WI38 (cell line): ENCODE measurements around the gene CASTOR2.

Experiments used
- H3K4me3 ChIP-seq: 2 replicates; pipeline ENCODE4 v1.5.1; 2011; ENCODE audit warnings: low read depth, mild to moderate bottlenecking, control low read depth, low read length
- TF ChIP-seq, protein P1 (sequence below): IDR thresholded peaks from 2 replicates; pipeline ENCODE4 v1.5.1; 2012; ENCODE audit warnings: low read depth, mild to moderate bottlenecking, control low read depth, low read length

CASTOR2 gene

DNA sequence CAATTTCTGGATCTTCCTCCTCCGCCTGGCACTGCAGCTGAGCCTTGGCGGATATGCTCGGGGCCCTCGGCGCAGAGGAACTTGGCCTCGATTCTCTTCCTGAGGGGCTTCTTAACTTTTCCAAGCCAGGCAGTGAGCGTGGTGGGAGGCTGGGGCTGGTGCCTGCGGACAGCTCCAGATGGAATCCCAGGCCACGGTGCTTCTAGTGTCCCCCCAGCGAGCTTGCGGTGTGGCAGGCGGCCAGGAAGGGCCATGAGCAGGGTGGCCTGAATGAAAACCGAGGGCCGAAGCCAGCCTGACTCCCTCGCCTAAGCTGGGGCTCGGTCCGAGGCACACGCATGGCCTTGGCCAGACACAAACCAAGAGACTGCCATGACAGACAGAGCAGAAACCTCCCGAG is 77.8 kb downstream of the CASTOR2 start:
- TF ChIP-seq, protein P1, sequence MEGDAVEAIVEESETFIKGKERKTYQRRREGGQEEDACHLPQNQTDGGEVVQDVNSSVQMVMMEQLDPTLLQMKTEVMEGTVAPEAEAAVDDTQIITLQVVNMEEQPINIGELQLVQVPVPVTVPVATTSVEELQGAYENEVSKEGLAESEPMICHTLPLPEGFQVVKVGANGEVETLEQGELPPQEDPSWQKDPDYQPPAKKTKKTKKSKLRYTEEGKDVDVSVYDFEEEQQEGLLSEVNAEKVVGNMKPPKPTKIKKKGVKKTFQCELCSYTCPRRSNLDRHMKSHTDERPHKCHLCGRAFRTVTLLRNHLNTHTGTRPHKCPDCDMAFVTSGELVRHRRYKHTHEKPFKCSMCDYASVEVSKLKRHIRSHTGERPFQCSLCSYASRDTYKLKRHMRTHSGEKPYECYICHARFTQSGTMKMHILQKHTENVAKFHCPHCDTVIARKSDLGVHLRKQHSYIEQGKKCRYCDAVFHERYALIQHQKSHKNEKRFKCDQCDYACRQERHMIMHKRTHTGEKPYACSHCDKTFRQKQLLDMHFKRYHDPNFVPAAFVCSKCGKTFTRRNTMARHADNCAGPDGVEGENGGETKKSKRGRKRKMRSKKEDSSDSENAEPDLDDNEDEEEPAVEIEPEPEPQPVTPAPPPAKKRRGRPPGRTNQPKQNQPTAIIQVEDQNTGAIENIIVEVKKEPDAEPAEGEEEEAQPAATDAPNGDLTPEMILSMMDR = no peak
- H3K4me3 ChIP-seq = no peak overlapping the region

DNA sequence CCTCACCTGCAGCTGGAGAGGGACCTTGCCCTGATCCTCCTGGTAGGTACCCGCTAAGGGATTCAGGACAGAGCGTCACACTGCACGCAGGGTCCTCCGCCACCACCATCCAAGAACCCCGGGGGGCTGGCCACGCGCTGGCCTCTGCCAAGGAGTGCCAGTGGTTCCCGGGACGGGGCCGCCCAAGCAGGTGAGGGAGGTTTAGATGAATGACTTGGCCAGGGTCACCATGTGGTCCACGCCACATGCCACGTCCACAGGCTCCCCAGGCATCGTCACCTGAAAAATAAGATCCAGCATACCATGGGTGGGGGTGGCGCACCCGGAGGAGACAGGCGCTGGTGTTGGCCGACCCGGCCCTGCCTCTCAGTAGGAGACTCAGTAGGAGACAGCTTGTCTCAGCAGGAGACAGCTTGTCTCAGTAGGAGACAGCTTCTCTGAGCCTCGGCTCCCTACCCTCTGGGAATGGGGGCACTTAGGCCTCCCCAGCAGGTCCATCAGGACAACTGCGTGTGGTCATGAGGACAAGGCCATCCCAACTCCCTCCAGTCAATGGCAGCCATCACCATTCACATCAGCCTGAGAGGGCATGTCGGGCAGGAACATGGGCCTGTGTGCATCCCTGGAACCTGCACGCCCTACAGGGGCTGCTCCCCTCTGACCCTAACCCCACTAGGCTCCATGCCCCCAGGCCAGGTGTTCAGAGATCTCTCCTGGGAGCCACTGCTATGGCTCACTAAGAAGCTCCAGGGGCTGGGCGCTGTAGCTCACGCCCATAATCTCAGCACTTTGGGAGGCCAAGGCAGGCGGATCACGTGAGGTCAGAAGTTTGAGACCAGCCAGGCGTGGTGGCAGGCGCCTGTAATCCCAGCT is 78.6 kb downstream of the CASTOR2 start:
- no peak overlapping the region for H3K4me3 ChIP-seq
- TF ChIP-seq, protein P1 = no peak

DNA sequence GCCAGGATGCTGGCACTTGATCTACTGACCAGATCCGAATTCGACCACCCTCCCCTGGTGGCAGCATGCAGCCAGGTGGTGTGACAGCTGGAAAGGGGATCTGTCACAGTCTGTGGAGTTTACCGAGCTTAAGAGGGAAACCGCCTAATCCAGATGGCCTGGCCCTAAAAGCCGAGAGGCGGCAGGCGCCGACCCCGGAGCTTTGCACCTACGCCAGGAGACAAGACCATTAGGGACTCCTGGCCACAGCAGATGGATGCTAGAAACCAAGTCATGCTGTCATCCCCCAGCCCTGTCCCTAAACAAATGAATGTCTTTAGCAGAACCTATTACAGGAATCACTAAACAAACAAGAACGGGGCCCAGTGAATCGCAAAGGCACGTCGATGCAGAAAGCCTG is 81.4 kb downstream of the CASTOR2 start:
- TF ChIP-seq, protein P1 = no peak

DNA sequence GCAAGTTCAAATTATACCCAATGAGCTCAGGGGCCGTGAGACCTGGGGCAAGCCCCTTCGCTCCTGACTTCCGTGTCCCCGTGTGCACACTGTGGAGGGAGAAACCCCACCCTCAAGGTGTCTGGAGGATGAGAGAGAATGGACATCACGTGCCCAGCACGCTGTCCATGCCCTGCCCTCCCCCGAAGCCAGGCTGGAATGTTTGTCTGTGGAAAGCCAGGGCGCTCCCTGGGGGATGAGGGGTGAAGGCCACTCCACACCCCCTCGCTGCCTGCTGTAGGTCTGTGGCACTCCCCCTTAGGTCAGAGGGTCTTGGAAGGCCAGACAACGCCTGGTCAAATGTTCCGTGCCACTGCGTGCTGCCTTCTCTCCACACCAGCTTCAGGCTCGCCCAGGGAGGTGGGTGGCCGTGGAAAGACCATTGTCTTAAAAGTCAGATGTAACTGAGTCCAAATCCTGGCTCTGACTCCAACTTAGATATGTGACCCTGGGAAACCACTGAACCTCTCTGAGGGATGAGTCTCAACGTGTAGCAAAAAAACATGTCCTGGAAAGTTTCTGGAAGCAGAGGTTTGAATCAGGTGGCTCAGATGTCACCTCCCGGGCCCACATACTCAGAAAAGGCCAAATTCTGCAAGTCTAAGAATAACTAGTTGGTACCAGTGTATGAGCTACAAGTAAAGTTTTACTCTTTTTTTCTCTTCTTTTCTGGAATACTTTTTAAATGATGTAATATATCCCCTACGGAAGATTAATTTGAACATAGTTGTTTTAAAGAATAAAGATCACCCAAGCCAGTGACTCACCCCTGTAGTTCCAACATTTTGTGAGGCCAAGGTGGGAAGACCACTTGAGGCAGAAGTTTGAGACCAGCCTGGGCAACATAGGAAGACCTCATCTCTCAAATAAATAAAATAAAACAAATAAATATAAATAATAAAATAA is 84.2 kb downstream of the CASTOR2 start:
- no peak overlapping the region for H3K4me3 ChIP-seq
- TF ChIP-seq, protein P1 = no peak

More for the DNA sequence above, 81.4 kb downstream of the CASTOR2 start:
- no peak overlapping the region for H3K4me3 ChIP-seq

DNA sequence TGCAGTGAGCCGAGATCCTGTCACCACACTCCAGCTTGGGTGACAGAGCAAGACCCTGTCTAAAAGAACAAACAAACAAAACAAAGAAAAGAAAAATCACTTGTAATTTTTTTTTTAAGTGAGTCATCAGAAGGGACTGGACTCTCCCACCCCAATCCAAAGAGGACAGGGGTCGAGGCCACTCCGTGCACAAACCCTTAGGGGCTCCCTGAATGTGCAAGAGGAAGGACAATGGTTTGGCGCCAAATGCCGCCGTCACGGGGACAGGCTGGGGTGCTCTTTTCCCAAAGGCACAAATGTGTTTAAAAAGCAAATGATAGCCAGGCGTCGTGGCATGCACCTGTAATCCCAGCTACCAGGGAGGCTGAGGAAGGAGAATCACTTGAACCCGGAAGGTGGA is 85.3 kb downstream of the CASTOR2 start:
- TF ChIP-seq, protein P1 = no peak

DNA sequence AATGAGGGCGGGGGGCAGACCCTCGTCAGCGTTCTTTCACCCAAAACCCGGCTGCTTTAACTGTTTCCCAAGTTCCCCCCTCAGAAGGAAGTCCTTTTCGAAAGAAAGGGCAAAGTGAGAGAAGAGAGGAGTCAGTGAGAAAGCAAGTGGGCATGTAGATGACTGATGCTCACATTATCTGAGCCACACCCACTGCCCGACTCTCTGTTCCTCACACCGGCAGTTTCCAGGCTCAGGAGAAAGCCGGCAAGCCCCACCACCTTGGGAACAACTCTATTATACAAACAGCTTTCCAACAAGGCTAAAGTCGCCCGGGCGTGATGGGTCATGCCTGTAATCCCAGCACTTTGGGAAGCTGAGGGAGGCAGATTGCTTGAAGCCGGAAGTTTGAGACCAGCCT is 86.0 kb downstream of the CASTOR2 start:
- no peak overlapping the region for H3K4me3 ChIP-seq
- TF ChIP-seq, protein P1 = no peak

More for the DNA sequence above, 85.3 kb downstream of the CASTOR2 start:
- no peak overlapping the region for H3K4me3 ChIP-seq

DNA sequence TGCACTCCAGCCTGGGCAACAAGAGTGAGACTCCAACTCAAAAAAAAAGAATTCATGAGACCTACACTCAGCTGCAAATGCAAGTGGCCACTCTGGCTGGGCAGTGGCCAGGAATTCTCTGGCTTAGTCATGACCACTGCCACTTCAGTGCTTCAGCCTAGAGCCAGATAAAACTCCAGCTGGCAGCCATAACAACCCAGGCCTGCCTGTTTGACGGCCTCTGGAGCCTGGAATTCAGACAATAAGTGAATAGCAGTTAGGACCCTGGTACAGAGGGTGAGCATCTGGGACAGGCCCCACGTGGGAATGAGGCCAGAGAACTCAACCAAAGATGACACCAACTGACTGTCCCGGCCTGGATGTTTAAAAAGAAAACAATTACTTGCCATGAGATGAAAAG is 90.2 kb downstream of the CASTOR2 start:
- no peak overlapping the region for H3K4me3 ChIP-seq
- TF ChIP-seq, protein P1 = no peak
